ENCODE results near the gene GJB2.

DNA sequence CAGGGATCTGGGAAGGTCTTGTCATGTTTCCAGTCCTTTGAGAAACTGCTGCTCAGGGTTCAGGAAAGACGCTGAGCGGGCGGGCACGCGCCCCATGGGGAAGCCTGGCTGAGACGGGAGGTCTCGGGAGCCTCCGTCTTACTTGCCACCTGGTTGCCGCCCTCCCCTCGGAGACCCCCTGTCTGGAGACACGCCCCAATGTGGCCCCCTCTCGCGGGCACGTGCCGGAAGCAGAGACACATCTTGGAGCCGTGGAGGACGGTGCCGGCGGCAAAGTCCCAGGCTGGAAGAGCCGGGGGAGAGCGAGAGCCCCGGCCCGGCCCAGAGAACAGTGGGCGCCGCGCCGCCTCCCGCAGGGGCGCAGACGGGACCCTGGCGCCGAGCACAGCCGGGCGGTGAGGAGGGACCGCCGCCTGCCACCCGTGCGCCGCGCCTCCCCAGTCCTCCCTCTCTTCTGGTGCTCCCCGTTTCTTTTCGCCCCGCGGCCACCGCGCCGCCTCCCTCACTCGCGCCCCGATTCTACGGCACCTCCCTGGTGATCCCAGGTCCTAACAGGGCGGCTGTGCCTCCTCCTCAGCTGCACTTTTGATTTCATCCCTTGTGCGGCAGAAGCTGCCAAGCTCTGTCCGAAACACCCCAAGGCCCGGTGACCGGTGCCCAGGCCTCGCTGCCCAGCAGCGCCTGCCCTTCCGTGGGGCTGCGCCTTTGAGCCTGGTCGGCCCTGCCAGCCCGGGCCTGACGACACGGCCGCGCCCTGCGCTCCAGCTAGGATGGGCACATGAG lies 15.5 kb downstream of the GJB2 start:
- TF ChIP-seq ZNF207 (IDR thresholded peaks at IDR 0.05; ENCODE audit: borderline replicate concordance) (no peak), JUNB (IDR thresholded peaks at IDR 0.05) (no peak)

All from GM12878 (cell line).